Fibroblast of the conjunctiva (primary cell): ENCODE results near the gene ASXL3.

Experiments used
- DNase-seq: peaks from one replicate; pipeline ENCODE4 v3.0.0-alpha.2; 2010; ENCODE audit warnings: low read depth

ASXL3 gene

GRCh38 chr18:33583901-33584300 is 5.9 kb downstream of the ASXL3 start:
- DNase-seq, result no peak

- no peak for DNase-seq
Observed at GRCh38 chr18:33584548-33585430, 6.8 kb downstream of the ASXL3 start.

GRCh38 chr18:33585431-33585775 is 7.4 kb downstream of the ASXL3 start:
- no peak for DNase-seq

GRCh38 chr18:33588361-33588760 is 10.3 kb downstream of the ASXL3 start:
- DNase-seq, result no peak

GRCh38 chr18:33593261-33593660 is 15.2 kb downstream of the ASXL3 start:
- DNase-seq, result no peak

- no peak for DNase-seq
Observed at GRCh38 chr18:33594799-33595198, 16.8 kb downstream of the ASXL3 start.

GRCh38 chr18:33596178-33596854 is 18.3 kb downstream of the ASXL3 start:
- peak; percentile 10 for DNase-seq

GRCh38 chr18:33600846-33601245 is 22.8 kb downstream of the ASXL3 start:
- DNase-seq, result no peak

GRCh38 chr18:33603454-33603853 is 25.4 kb downstream of the ASXL3 start:
- DNase-seq, result no peak

- DNase-seq, result no peak
Observed at GRCh38 chr18:33605250-33605649, 27.2 kb downstream of the ASXL3 start.

- no peak for DNase-seq
Observed at GRCh38 chr18:33606621-33607020, 28.6 kb downstream of the ASXL3 start.

- no peak for DNase-seq
Observed at GRCh38 chr18:33611525-33612135, 33.6 kb downstream of the ASXL3 start.

GRCh38 chr18:33612632-33613031 is 34.6 kb downstream of the ASXL3 start:
- no peak for DNase-seq

GRCh38 chr18:33616556-33616955 is 38.5 kb downstream of the ASXL3 start:
- DNase-seq, result no peak

GRCh38 chr18:33627114-33627513 is 49.1 kb downstream of the ASXL3 start:
- DNase-seq, result no peak

GRCh38 chr18:33630476-33630875 is 52.5 kb downstream of the ASXL3 start:
- DNase-seq, result no peak

GRCh38 chr18:33641141-33641540 is 63.1 kb downstream of the ASXL3 start:
- DNase-seq, result no peak

GRCh38 chr18:33644494-33644893 is 66.5 kb downstream of the ASXL3 start:
- peak; percentile 4 for DNase-seq

- no peak for DNase-seq
Observed at GRCh38 chr18:33647365-33647764, 69.3 kb downstream of the ASXL3 start.

- no peak for DNase-seq
Observed at GRCh38 chr18:33652635-33653034, 74.6 kb downstream of the ASXL3 start.

GRCh38 chr18:33653231-33653630 is 75.2 kb downstream of the ASXL3 start:
- no peak for DNase-seq

GRCh38 chr18:33656889-33657448 is 79.0 kb downstream of the ASXL3 start:
- no peak for DNase-seq
